ENCODE results near the gene KCNQ2. TPM values are rescaled to one million over a fixed set of nuclear protein-coding genes. Genes with fewer than 3 reads are reported as not detected.

KCNQ2 gene
- polyA plus RNA-seq, 3 donors, result not detected

DNA sequence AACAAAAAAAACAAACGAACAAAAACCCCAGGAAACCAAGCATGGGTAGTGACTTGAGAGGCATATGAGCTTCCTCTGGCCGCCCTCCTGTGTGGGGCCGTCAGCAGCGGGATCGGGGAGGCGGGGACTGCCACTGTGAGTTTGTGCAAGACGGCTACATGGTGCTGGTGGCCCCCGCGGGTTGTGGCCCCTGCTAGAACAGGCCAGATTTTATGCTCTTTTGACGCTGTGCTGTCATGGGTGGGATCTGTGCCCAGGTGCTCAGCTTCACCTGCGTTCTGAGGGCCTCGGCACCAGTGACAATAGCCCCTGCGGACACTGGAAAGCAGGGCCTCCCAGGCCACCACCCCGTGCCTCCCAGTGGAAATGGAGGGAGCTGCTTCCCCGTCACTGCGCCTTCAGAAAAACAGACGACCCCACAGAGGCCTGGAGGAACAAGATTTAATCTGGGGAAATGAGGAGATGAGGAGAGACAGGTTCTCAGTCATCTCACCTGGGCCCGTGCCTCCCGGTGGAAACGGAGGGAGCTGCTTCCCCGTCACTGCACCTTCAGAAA is 4.7 kb upstream of the KCNQ2 start:
- Histone ChIP-seq H3K27ac (ENCODE audit: low read depth in 1 of 2, low read length in 2 of 2) (no peak overlapping the region), H3K4me1 (ENCODE audit: control insufficient read depth in 1 of 2, insufficient read depth in 2 of 2, low read length in 2 of 2) (no peaks in the 10 kb centered on the region), H3K4me3 (replicated peaks in 1 of 3; ENCODE audit: low read depth in 2 of 3, low read length in 3 of 3) (no peak overlapping the region), H2AFZ (ENCODE audit: insufficient read depth, low read depth, low read length, poor library complexity, severe bottlenecking) (no peak overlapping the region), H3K9me3 (replicated peaks in 1 of 2; ENCODE audit: control insufficient read depth in 1 of 2, insufficient read depth in 1 of 2, low read length in 2 of 2) (no peaks in the 10 kb centered on the region), H3K9ac (ENCODE audit: insufficient read depth, low read length, poor library complexity, severe bottlenecking) (no peak overlapping the region), H3K27me3 (ENCODE audit: control insufficient read depth in 2 of 2, insufficient read depth in 2 of 2, low read length in 2 of 2) (peaks cover 6 to 36% of the 10 kb centered on the region in 2 donors), H3K4me2 (replicated peaks; ENCODE audit: extremely low read depth, low read length, poor library complexity, severe bottlenecking) (no peak overlapping the region), H3K36me3 (replicated peaks in 1 of 2; ENCODE audit: control insufficient read depth in 1 of 2, insufficient read depth in 2 of 2, low read length in 2 of 2) (no peaks in the 10 kb centered on the region), H4K20me1 (ENCODE audit: insufficient read depth, low read length) (no peaks in the 10 kb centered on the region), H3K79me2 (ENCODE audit: insufficient read depth, low read length) (no peaks in the 10 kb centered on the region)
- Mint-ChIP-seq H3K9me3 (peaks cover 0 to 5% (median 0%) of the 10 kb centered on the region in 7 donors), H3K27ac (no peak overlapping the region), H3K4me1 (no peaks in the 10 kb centered on the region), H3K27me3 (ENCODE audit: low read depth in 3 of 3) (peaks cover 46 to 53% (median 51%) of the 10 kb centered on the region in 3 donors), H3K4me3 (peak overlapping the region in 1 of 2 donors; percentile 18), H3K36me3 (no peaks in the 10 kb centered on the region)
- WGBS (ENCODE audit: insufficient coverage), result 52% methylated on average over 14 of the region's 21 CpGs
- DNase-seq, result no peak
- TF ChIP-seq, protein P1, sequence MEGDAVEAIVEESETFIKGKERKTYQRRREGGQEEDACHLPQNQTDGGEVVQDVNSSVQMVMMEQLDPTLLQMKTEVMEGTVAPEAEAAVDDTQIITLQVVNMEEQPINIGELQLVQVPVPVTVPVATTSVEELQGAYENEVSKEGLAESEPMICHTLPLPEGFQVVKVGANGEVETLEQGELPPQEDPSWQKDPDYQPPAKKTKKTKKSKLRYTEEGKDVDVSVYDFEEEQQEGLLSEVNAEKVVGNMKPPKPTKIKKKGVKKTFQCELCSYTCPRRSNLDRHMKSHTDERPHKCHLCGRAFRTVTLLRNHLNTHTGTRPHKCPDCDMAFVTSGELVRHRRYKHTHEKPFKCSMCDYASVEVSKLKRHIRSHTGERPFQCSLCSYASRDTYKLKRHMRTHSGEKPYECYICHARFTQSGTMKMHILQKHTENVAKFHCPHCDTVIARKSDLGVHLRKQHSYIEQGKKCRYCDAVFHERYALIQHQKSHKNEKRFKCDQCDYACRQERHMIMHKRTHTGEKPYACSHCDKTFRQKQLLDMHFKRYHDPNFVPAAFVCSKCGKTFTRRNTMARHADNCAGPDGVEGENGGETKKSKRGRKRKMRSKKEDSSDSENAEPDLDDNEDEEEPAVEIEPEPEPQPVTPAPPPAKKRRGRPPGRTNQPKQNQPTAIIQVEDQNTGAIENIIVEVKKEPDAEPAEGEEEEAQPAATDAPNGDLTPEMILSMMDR (IDR thresholded peaks at IDR 0.05), result no peak
- intact Hi-C loops (cut with micrococcal nuclease), result no loop called here

DNA sequence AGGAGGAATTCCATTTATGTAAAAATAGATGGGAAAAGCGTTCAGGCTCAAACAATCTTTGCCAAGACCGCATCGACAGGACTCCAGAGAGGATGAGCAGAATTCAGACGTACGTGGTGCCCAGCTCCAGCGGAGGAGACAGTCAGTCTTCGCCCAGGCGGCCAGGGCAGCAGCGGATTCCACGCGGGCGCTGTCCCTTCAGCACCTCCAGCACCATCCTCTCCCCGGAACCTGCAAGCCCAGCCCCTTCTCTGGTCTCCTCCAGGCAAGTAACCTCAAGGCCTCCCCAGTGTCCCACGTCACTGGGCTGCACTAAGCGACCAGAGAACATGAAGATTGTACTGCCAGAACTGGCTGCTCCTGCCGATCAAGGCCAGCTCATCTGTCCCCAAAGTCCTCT is 2.8 kb upstream of the KCNQ2 start:
- Mint-ChIP-seq H3K27me3 (ENCODE audit: low read depth in 3 of 3) (peaks cover 50 to 66% (median 61%) of the 10 kb centered on the region in 3 donors), H3K4me1 (no peaks in the 10 kb centered on the region), H3K4me3 (peak overlapping the region in 1 of 2 donors; percentile 51), H3K9me3 (peaks cover 0 to 5% (median 0%) of the 10 kb centered on the region in 7 donors), H3K27ac (no peak overlapping the region), H3K36me3 (no peaks in the 10 kb centered on the region)
- Histone ChIP-seq H3K4me2 (replicated peaks; ENCODE audit: extremely low read depth, low read length, poor library complexity, severe bottlenecking) (no peak overlapping the region), H3K4me1 (ENCODE audit: control insufficient read depth in 1 of 2, insufficient read depth in 2 of 2, low read length in 2 of 2) (no peaks in the 10 kb centered on the region), H3K4me3 (replicated peaks in 1 of 3; ENCODE audit: low read depth in 2 of 3, low read length in 3 of 3) (no peak overlapping the region), H3K79me2 (ENCODE audit: insufficient read depth, low read length) (no peaks in the 10 kb centered on the region), H2AFZ (ENCODE audit: insufficient read depth, low read depth, low read length, poor library complexity, severe bottlenecking) (no peak overlapping the region), H4K20me1 (ENCODE audit: insufficient read depth, low read length) (no peaks in the 10 kb centered on the region), H3K27me3 (ENCODE audit: control insufficient read depth in 2 of 2, insufficient read depth in 2 of 2, low read length in 2 of 2) (peaks cover 9 to 48% of the 10 kb centered on the region in 2 donors), H3K9ac (ENCODE audit: insufficient read depth, low read length, poor library complexity, severe bottlenecking) (no peak overlapping the region), H3K9me3 (replicated peaks in 1 of 2; ENCODE audit: control insufficient read depth in 1 of 2, insufficient read depth in 1 of 2, low read length in 2 of 2) (no peaks in the 10 kb centered on the region), H3K36me3 (replicated peaks in 1 of 2; ENCODE audit: control insufficient read depth in 1 of 2, insufficient read depth in 2 of 2, low read length in 2 of 2) (no peaks in the 10 kb centered on the region), H3K27ac (ENCODE audit: low read depth in 1 of 2, low read length in 2 of 2) (no peak overlapping the region)
- 16% methylated on average over 16 of the region's 16 CpGs for WGBS (ENCODE audit: insufficient coverage)
- intact Hi-C loops (cut with micrococcal nuclease), result no loop called here
- TF ChIP-seq, protein P1 (IDR thresholded peaks at IDR 0.05), result no peak
- DNase-seq, result no peak
